ENCODE measurements around the gene PIK3AP1.
"Not testable (repeated sequence)": the region's sequence is repeated elsewhere in the genome, so short reads cannot be mapped to it uniquely, and the experiment has no call there.

Gene PIK3AP1

DNA sequence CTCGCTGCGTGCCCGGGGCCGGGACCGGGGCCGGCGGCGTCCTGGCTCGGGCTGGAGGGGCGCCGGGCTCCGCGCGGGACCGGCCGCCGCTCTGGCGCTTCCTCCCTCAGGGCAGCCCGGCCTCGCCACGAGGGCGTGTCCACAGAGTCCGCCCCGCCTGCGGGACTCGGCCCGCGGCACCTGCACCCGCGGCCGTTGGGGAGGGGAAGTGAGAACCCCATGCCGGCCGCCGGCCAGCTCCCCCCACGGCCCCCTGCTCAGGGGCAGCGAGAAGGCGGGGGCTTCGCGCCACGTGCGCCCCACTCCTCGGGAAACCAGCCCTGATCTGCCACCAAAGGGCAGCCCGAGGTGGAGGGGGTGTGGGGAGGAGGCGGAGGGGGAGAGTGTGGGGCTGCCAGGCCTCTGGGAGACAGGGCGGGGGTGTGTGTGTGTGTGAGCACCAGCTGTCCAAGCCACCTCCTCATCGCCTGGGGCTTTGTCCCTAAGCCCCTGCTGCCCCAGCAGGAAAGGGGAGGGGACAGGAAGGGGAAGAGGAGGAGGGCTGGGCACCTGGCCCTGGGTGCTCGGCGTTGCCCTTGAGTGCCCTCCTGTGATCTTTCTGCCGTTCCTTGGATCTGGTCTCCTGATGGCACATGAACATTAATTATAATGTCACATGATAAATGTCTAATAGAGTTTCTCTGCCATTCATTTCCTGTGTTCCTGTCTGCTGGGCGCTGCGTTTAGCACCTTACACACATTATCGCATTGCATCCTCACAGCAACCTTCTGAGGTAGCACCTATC lies at the start of gene PIK3AP1:
TSS of gene PIK3AP1 (minus strand) at position 93 of the 785 bp plus-strand sequence. CDS start 120 bp downstream, outside the sequence.
- DNase-seq (ENCODE audit: insufficient read length, low spot score) (peak; percentile 55), FAIRE-seq (no peak)

DNA sequence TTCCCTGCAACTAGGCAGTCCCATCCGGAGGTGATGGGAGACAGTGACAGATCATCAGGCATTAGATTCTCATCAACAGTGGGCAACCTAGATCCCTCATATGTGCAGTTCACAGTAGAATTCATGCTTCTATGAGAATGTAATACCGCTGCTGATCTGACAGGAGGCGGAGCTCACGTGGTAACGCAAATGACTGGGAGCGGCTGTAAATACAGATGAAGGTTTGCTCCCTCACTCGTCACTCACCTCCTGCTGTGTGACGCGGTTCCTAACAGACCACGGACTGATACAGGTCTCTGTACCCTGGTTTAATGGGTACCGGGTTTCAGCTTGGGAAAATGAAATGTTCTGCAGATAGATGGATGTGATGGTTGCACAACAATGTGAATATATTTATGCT lies 47.8 kb upstream of the PIK3AP1 start:
- DNase-seq (ENCODE audit: insufficient read length, low spot score), result no peak
- FAIRE-seq, result no peak

- FAIRE-seq, result no peak
Measured at GRCh38 chr10:96767611-96768010, 47.3 kb upstream of the PIK3AP1 start.

GRCh38 chr10:96765406-96766240 lies 45.3 kb upstream of the PIK3AP1 start:
- peak; percentile 79 for DNase-seq (ENCODE audit: insufficient read length, low spot score)
- no peak for FAIRE-seq

More at GRCh38 chr10:96767611-96768010, 47.3 kb upstream of the PIK3AP1 start:
- no peak for DNase-seq (ENCODE audit: insufficient read length, low spot score)

DNA sequence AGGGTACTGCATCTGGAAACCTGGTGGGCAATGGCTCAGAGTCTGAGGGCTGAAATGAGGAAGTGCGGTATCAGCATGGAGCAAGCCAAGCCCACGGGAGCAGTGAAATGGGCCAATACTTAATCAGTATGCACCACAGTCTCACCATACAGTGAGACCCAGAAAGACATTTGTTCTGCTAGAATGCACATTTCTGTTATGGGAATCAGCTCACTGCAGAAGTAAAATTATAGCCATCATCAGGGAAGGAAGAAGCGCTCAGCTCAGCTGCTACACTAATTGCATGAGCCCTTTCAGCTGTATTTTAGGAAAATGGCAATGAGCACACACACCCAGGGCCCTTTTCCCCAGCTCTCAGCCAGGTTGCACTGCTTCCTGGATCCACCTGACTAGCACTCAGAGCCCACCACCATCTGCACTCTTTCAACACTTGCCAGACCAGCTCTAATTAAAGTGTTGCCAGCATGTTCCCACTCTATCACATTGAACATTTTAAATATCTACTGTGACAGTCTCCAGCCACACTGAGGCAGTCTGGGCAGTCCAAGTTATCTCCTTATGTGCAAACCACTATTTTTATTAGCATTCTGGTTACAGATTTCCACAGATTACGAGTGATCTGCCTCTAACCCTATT lies 44.2 kb upstream of the PIK3AP1 start:
- FAIRE-seq, result no peak

GRCh38 chr10:96758423-96758822 lies 38.1 kb upstream of the PIK3AP1 start:
- FAIRE-seq, result no peak
- no peak for DNase-seq (ENCODE audit: insufficient read length, low spot score)

More for the DNA sequence above, 44.2 kb upstream of the PIK3AP1 start:
- DNase-seq (ENCODE audit: insufficient read length, low spot score), result no peak

GRCh38 chr10:96756111-96756903 lies 36.0 kb upstream of the PIK3AP1 start:
- no peak for DNase-seq (ENCODE audit: insufficient read length, low spot score)

GRCh38 chr10:96753956-96754355 lies 33.6 kb upstream of the PIK3AP1 start:
- FAIRE-seq (no peak), DNase-seq (ENCODE audit: insufficient read length, low spot score) (no peak)

More at GRCh38 chr10:96756111-96756903, 36.0 kb upstream of the PIK3AP1 start:
- FAIRE-seq, result no peak

DNA sequence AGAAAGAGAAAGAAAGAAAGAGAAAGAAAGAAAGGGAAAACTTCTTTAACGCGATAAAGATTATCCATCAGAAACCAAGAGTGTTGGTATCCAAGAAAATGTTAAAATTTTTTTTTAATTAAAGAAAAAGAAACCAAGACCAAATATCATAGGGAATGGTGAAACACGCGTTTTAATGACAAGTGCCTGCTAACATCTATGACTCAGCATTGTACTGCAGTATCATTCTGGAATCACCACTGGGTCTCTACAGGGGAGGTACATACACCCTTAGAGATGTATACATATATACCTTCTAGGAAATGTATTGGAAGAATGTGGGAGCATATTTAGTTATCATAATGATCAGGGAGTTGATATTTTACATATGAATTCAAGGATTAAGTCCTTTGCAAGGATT lies 32.1 kb upstream of the PIK3AP1 start:
- FAIRE-seq (no peak), DNase-seq (ENCODE audit: insufficient read length, low spot score) (no peak)

GRCh38 chr10:96750316-96750715 lies 30.0 kb upstream of the PIK3AP1 start:
- FAIRE-seq, result not testable (repeated sequence)

GRCh38 chr10:96747734-96748550 lies 27.6 kb upstream of the PIK3AP1 start:
- DNase-seq (ENCODE audit: insufficient read length, low spot score), result no peak
- no peak for FAIRE-seq

More at GRCh38 chr10:96750316-96750715, 30.0 kb upstream of the PIK3AP1 start:
- DNase-seq (ENCODE audit: insufficient read length, low spot score), result not testable (repeated sequence)

GRCh38 chr10:96746503-96746902 lies 26.2 kb upstream of the PIK3AP1 start:
- DNase-seq (ENCODE audit: insufficient read length, low spot score) (no peak), FAIRE-seq (no peak)

DNA sequence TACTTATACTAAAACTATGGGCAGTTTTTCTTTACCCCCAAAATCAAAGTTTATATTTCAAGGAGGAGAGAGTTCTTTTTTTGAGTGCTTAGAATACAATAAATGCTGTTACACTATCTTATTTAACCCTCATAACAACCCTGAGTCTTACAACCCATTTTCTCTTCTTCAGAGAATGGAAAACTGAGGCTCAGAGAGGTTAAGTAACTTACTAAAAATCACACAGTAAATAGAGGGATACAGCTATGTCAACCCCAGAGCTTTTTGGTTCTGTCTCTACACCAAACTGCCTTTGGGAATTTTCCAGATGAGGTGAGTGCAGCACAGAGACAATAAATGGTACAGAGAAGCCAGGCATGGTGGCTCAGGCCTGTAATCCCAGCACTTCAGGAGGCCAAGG lies 25.6 kb upstream of the PIK3AP1 start:
- DNase-seq (ENCODE audit: insufficient read length, low spot score) (no peak), FAIRE-seq (no peak)

GRCh38 chr10:96743988-96744585 lies 23.8 kb upstream of the PIK3AP1 start:
- FAIRE-seq (no peak), DNase-seq (ENCODE audit: insufficient read length, low spot score) (no peak)

- FAIRE-seq; DNase-seq (ENCODE audit: insufficient read length, low spot score): not testable (repeated sequence)
Measured at GRCh38 chr10:96741557-96741956, 21.2 kb upstream of the PIK3AP1 start.

GRCh38 chr10:96740579-96741281 lies 20.4 kb upstream of the PIK3AP1 start:
- no peak for FAIRE-seq
- DNase-seq (ENCODE audit: insufficient read length, low spot score), result no peak

DNA sequence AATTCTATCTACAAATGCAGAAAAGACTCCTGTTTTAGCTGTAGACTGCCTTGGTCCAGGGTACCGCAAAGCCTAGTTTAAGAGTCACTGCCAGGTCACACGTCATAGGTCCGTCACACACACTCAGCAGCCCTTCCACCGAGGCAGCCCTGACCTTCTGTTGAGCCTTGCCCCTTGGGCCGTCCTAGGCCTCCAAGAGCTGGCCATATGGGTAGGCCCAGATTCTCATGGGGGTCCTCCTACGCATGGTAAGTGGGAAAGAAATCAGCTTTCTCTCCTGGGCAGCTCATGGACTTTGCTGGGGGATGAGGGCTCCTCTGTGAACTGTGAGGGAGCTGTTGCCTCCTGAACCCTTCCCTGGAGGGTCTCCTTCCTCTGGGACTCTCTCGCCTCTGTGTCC lies 19.8 kb upstream of the PIK3AP1 start:
- FAIRE-seq (no peak), DNase-seq (ENCODE audit: insufficient read length, low spot score) (no peak)

- not testable (repeated sequence) for FAIRE-seq
Measured at GRCh38 chr10:96737307-96737902, 17.1 kb upstream of the PIK3AP1 start.

More at GRCh38 chr10:96737307-96737902, 17.1 kb upstream of the PIK3AP1 start:
- not testable (repeated sequence) for DNase-seq (ENCODE audit: insufficient read length, low spot score)
